HEK293T (cell line): Measurements from ENCODE around the gene HIF3A.

Experiments used
- CTCF ChIA-PET: fragments of 350-600 bp; formaldehyde crosslinking; extraction: SDS; loops from one replicate; lab custom pipeline; 2021; ENCODE audit warnings: antibody characterized with exemption, inconsistent platforms; lab: Yijun Ruan, JAX
- POLR2A ChIA-PET: fragments of 350-600 bp; formaldehyde crosslinking; extraction: SDS; loops from one replicate; lab custom pipeline; 2020; ENCODE audit warnings: antibody characterized with exemption, inconsistent platforms; lab: Yijun Ruan, JAX
- DNase-seq: peaks from one replicate; pipeline ENCODE4 v3.0.0; 2012; ENCODE audit warnings: mixed read lengths; ENCODE audit errors: extremely low spot score
- ARNT ChIP-seq: fragments of 450-650 bp; IDR thresholded peaks from 2 replicates; pipeline ENCODE4 v1.6.1; 2017; ENCODE audit warnings: mild to moderate bottlenecking
- BHLHE40 ChIP-seq: fragments of 450-650 bp; IDR thresholded peaks from 2 replicates; pipeline ENCODE4 v1.6.1; 2016; ENCODE audit warnings: mild to moderate bottlenecking, moderate library complexity, borderline replicate concordance
- CTBP1 ChIP-seq: fragments of 450-650 bp; IDR thresholded peaks from 2 replicates; pipeline ENCODE4 v1.6.1; 2016; ENCODE audit warnings: borderline replicate concordance
- ELF4 ChIP-seq: fragments of 450-650 bp; IDR thresholded peaks from 2 replicates; pipeline ENCODE4 v1.6.1; 2017; ENCODE audit warnings: antibody characterized with exemption
- FOXA1 ChIP-seq: fragments of 450-650 bp; IDR thresholded peaks from 2 replicates; pipeline ENCODE4 v1.6.1; 2016; ENCODE audit warnings: mild to moderate bottlenecking
- FOXK2 ChIP-seq: fragments of 450-650 bp; IDR thresholded peaks from 2 replicates; pipeline ENCODE4 v1.6.1; 2016; ENCODE audit warnings: mild to moderate bottlenecking
- FOXM1 ChIP-seq: fragments of 450-650 bp; IDR thresholded peaks from 2 replicates; pipeline ENCODE4 v1.6.1; 2017; ENCODE audit warnings: mild to moderate bottlenecking, borderline replicate concordance
- HDGF ChIP-seq: fragments of 450-650 bp; IDR thresholded peaks from 2 replicates; pipeline ENCODE4 v1.6.1; 2017; ENCODE audit warnings: antibody characterized with exemption, borderline replicate concordance
- L3MBTL2 ChIP-seq: fragments of 450-650 bp; conservative IDR thresholded peaks from 2 replicates; pipeline ENCODE4 v1.6.1; 2016; ENCODE audit warnings: mild to moderate bottlenecking
- LEF1 ChIP-seq: fragments of 450-650 bp; IDR thresholded peaks from 2 replicates; pipeline ENCODE4 v1.6.1; 2017; ENCODE audit warnings: mild to moderate bottlenecking, borderline replicate concordance
- NFRKB ChIP-seq: fragments of 450-650 bp; IDR thresholded peaks from 2 replicates; pipeline ENCODE4 v1.6.1; 2016; ENCODE audit warnings: mild to moderate bottlenecking, moderate library complexity
- PKNOX1 ChIP-seq: fragments of 450-650 bp; IDR thresholded peaks from 2 replicates; pipeline ENCODE4 v1.6.1; 2016
- SP1 ChIP-seq: fragments of 450-650 bp; IDR thresholded peaks from 2 replicates; pipeline ENCODE4 v1.6.1; 2017
- SUZ12 ChIP-seq: fragments of 450-650 bp; IDR thresholded peaks from 2 replicates; pipeline ENCODE4 v1.6.1; 2016; ENCODE audit warnings: mild to moderate bottlenecking
- TARDBP ChIP-seq: fragments of 450-650 bp; IDR thresholded peaks from 2 replicates; pipeline ENCODE4 v1.6.1; 2016
- ZNF384 ChIP-seq: fragments of 450-650 bp; IDR thresholded peaks from 2 replicates; pipeline ENCODE4 v1.6.1; 2016

Gene HIF3A

DNA sequence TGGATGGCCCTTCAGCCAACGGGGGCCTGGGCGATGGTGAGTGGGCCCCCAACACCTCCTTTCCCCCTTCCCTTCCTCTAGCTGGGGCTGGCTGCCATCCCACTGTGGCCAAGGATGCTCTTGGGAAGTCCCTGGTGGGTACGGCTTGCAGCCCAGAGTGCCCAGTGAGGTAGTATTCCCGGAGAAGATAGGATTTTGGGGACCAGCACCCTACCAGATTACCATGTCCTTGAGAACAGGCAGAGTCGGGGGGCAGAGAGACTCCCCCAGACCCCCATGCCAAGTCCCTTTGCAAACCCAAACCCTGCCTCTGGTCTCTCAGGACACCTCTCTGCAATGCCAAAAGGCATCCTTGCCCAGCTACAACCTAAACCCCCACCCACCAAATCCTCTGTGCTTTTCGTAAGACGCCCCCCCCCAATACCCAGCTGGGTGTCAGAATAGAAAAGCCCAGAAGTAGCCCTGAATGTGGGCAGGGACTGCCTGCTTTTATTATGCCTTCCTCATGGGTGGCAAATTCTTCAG lies 1.7 kb downstream of the HIF3A start:
- DNase-seq, result no peak
- TF ChIP-seq ARNT (no peak), HDGF (no peak), FOXK2 (no peak), BHLHE40 (no peak), FOXM1 (no peak)
- ChIA-PET CTCF (no interaction called here), POLR2A (interaction anchor here (2.2 kb wide), 1 partner anchor 48 kb away, joined by 9 read pairs; the partner anchor contains the start of gene PPP5C)

DNA sequence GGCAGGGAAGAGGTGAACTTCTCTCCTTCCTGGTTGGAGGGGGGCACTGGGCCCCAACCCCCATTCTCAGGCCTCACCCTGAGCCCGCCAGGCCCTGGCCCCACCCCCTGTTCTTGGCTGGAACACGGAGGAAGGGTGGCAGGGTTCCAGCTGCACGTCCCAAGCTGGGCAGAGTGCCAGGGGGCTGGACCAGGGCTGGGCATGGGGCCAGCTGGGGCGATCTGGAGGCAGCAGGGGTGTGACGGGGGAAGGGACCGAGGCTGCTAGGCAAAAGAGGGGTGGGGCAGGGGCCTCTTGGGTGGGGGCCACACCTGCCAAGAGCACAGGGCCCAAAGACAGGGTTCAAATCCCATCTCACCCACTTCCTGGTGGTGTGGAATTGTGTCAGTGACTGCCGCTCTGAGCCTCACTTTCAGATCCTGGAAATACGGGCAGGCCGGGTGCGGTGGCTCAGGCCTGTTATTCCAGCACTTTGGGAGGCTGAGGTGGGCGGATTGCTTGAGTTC lies 2.2 kb downstream of the HIF3A start:
- ChIA-PET CTCF (no interaction called here), POLR2A (interaction anchor here (2.2 kb wide), 1 partner anchor 47 kb away, joined by 9 read pairs; the partner anchor contains the start of gene PPP5C)
- DNase-seq, result no peak
- no peak for TF ChIP-seq BHLHE40
- TF ChIP-seq TARDBP, result no peak
- TF ChIP-seq ZNF384, result no peak
- TF ChIP-seq ARNT, result no peak
- TF ChIP-seq SUZ12, result no peak
- TF ChIP-seq FOXK2, result no peak
- TF ChIP-seq NFRKB, result no peak
- no peak for TF ChIP-seq SP1
- TF ChIP-seq LEF1, result no peak

GRCh38 chr19:46299695-46300094 lies 2.9 kb downstream of the HIF3A start:
- TF ChIP-seq SUZ12 (no peak), FOXM1 (no peak), FOXA1 (no peak)
- DNase-seq, result no peak
- ChIA-PET POLR2A (interaction anchor here (1.0 to 2.2 kb wide), 2 partner anchors 47 to 301 kb away, joined by 3 to 9 read pairs; partner anchors contain the start of genes CALM3 and PPP5C), CTCF (interaction anchor here (2.4 kb wide), 1 partner anchor 47 kb away, joined by 8 read pairs; the partner anchor contains the start of gene PPP5C)

- no peak for DNase-seq
- TF ChIP-seq LEF1 (no peak), NFRKB (no peak), FOXA1 (no peak), BHLHE40 (no peak)
- CTCF ChIA-PET, result no interaction called here
- POLR2A ChIA-PET, result no interaction called here
Observed at GRCh38 chr19:46303322-46303690, 6.5 kb downstream of the HIF3A start.

- ChIA-PET CTCF (no interaction called here), POLR2A (no interaction called here)
- peak; percentile 38 for DNase-seq
Observed at GRCh38 chr19:46303691-46304397, 7.0 kb downstream of the HIF3A start.

GRCh38 chr19:46306501-46306900 lies 9.7 kb downstream of the HIF3A start:
- ChIA-PET CTCF (no interaction called here), POLR2A (no interaction called here)
- DNase-seq, result no peak
- TF ChIP-seq BHLHE40 (no peak), ZNF384 (no peak), CTBP1 (no peak), FOXK2 (no peak), ELF4 (no peak), FOXA1 (no peak), ARNT (no peak), TARDBP (no peak), FOXM1 (no peak), PKNOX1 (no peak), SUZ12 (no peak), NFRKB (no peak), SP1 (no peak), L3MBTL2 (no peak), HDGF (no peak), LEF1 (no peak)

More at GRCh38 chr19:46303691-46304397, 7.0 kb downstream of the HIF3A start:
- TF ChIP-seq CTBP1 (no peak), L3MBTL2 (no peak), FOXM1 (no peak), HDGF (no peak), SP1 (no peak), SUZ12 (no peak), NFRKB (no peak), FOXA1 (no peak), LEF1 (no peak), TARDBP (no peak), BHLHE40 (no peak), ELF4 (no peak), FOXK2 (no peak), PKNOX1 (no peak), ZNF384 (no peak), ARNT (no peak)

- POLR2A ChIA-PET, result no interaction called here
- no peak for DNase-seq
- CTCF ChIA-PET, result no interaction called here
- no peak for TF ChIP-seq PKNOX1
- no peak for TF ChIP-seq FOXA1
- TF ChIP-seq ELF4, result no peak
- TF ChIP-seq NFRKB, result no peak
- no peak for TF ChIP-seq HDGF
- no peak for TF ChIP-seq SUZ12
- TF ChIP-seq ARNT, result no peak
- no peak for TF ChIP-seq FOXM1
- TF ChIP-seq TARDBP, result no peak
- TF ChIP-seq LEF1, result no peak
Observed at GRCh38 chr19:46308510-46308909, 11.7 kb downstream of the HIF3A start.
